ENCODE data around the gene COQ10A. TPM values are rescaled to one million over a fixed set of nuclear protein-coding genes. Genes with fewer than 3 reads are reported as not detected.
A peak's percentile ranks its signal among the peaks of the same experiment; 100 is the strongest.

The COQ10A gene
- polyA plus RNA-seq, 3 donors = 1.7 to 13.5 (median 2.0) TPM

DNA sequence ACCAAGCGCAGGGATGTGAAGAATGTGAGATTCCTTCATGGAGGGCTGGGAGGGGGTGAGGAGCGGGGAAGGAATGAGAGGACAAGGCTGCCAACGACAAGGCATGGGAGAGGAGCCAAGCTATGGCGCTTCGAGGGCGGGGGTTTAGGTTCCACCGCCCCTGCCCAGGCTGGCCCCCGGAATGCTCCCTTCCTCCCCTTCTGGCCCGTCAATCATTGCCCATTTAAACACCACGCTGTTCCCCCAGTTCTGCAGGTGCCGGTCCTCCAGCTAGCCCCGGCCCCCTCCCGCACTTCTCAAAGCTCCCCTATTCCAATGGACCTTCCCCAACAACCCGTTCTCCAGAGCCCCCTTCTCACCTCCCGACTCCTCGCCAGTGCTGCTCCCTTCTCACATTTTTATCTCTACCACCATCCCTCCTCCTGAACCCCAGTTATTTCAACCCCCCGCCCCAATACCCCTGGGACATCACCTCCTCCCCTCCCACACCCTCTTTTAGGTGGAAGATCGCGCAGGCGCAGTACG, 45.4 kb upstream of the COQ10A start:
- no peak for DNase-seq
- Mint-ChIP-seq H3K4me3 (peak overlapping the region; percentile 95 to 98), H3K27ac (peak overlapping the region; percentile 98 to 100 (median 99)), H3K4me1 (peaks cover 46% of the 10 kb centered on the region), H3K9me3 (peaks cover 0 to under 1% (median 0%) of the 10 kb centered on the region in 7 donors), H3K27me3 (ENCODE audit: low read depth in 3 of 3) (no peaks in the 10 kb centered on the region), H3K36me3 (peaks cover 5 to 19% of the 10 kb centered on the region in 2 donors)
- peak overlapping the region; percentile 93 for H3K4me2 ChIP-seq (replicated peaks; ENCODE audit: extremely low read depth, low read length, poor library complexity, severe bottlenecking)
- peaks cover 59% of the 10 kb centered on the region for H3K79me2 ChIP-seq (ENCODE audit: insufficient read depth, low read length)
- WGBS (ENCODE audit: insufficient coverage) = 0% methylated on average over 20 of the region's 21 CpGs
- H3K36me3 ChIP-seq (replicated peaks in 1 of 2; ENCODE audit: control insufficient read depth in 1 of 2, insufficient read depth in 2 of 2, low read length in 2 of 2) = peaks cover 6 to 14% of the 10 kb centered on the region in 2 donors
- H3K9ac ChIP-seq (ENCODE audit: insufficient read depth, low read length, poor library complexity, severe bottlenecking) = peak overlapping the region; percentile 82
- peak overlapping the region; percentile 94 for H3K27ac ChIP-seq (ENCODE audit: low read depth in 1 of 2, low read length in 2 of 2)
- peak overlapping the region; percentile 71 to 96 (median 85) for H3K4me3 ChIP-seq (replicated peaks in 1 of 3; ENCODE audit: low read depth in 2 of 3, low read length in 3 of 3)
- peaks cover 44 to 48% of the 10 kb centered on the region in 2 donors for H3K4me1 ChIP-seq (ENCODE audit: control insufficient read depth in 1 of 2, insufficient read depth in 2 of 2, low read length in 2 of 2)
- H2AFZ ChIP-seq (ENCODE audit: insufficient read depth, low read depth, low read length, poor library complexity, severe bottlenecking) = peak overlapping the region; percentile 92
- H3K9me3 ChIP-seq (replicated peaks in 1 of 2; ENCODE audit: control insufficient read depth in 1 of 2, insufficient read depth in 1 of 2, low read length in 2 of 2) = no peaks in the 10 kb centered on the region
- H3K27me3 ChIP-seq (ENCODE audit: control insufficient read depth in 2 of 2, insufficient read depth in 2 of 2, low read length in 2 of 2) = no peaks in the 10 kb centered on the region
- peaks cover 23% of the 10 kb centered on the region for H4K20me1 ChIP-seq (ENCODE audit: insufficient read depth, low read length)
- TF ChIP-seq, protein P1, sequence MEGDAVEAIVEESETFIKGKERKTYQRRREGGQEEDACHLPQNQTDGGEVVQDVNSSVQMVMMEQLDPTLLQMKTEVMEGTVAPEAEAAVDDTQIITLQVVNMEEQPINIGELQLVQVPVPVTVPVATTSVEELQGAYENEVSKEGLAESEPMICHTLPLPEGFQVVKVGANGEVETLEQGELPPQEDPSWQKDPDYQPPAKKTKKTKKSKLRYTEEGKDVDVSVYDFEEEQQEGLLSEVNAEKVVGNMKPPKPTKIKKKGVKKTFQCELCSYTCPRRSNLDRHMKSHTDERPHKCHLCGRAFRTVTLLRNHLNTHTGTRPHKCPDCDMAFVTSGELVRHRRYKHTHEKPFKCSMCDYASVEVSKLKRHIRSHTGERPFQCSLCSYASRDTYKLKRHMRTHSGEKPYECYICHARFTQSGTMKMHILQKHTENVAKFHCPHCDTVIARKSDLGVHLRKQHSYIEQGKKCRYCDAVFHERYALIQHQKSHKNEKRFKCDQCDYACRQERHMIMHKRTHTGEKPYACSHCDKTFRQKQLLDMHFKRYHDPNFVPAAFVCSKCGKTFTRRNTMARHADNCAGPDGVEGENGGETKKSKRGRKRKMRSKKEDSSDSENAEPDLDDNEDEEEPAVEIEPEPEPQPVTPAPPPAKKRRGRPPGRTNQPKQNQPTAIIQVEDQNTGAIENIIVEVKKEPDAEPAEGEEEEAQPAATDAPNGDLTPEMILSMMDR (IDR thresholded peaks at IDR 0.05) = no peak
- intact Hi-C loops (cut with micrococcal nuclease) = loop anchor here (5.0 kb wide), 2 partner anchors 34 to 94 kb away; partner anchors contain the start of genes ESYT1 (in 1 of the 2) and SMARCC2 (in 1 of the 2)

DNA sequence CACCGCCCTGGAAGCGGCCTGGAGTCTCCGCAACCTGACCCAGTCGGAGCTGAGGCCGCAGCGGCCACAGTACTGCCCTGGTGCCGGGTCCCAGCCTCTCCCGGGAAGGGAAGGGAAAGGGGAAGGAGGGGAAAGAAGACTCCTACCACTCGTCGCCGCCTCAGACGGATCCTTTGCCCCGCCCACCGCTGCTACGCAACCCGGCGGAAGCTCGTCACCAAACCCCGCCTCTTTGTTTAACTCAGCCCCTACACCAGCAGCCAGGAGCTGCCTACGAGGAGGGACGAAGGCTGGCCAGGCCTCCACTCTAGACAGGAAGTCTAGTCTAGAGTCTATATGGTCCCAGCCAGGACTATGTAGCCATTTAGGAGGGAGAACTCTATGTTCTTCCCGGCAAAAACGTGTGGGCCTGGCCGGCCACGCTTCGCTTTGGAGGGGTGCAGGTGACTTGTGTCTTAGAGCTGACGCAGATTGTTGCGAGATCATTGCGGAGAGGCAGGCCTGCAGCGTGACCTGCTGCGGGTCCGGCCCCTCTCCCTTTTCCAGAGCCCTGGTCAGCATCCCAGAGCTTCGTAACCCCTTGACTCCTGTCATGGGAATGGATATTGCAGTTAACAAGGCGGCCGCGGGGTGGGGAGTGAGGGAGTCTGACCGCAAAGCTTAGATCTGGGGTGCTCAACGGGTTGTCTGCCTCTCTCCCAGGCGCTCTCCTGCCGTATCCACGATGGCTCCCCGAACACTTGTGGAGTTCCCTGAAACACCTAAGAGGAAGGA, 44.8 kb upstream of the COQ10A start, which contains the start of gene RNF41:
Gene RNF41, minus strand, starts transcription at position 166 of the 774 bp plus-strand sequence. CDS start 7,875 bp downstream, outside the sequence.
- Histone ChIP-seq H3K9ac (ENCODE audit: insufficient read depth, low read length, poor library complexity, severe bottlenecking) (peak within 1 kb of the TSS; percentile 82), H3K36me3 (replicated peaks in 1 of 2; ENCODE audit: control insufficient read depth in 1 of 2, insufficient read depth in 2 of 2, low read length in 2 of 2) (peaks cover 3 to 8% of the 10 kb centered on the region in 2 donors), H3K27ac (ENCODE audit: low read depth in 1 of 2, low read length in 2 of 2) (peak within 1 kb of the TSS; percentile 94), H3K9me3 (replicated peaks in 1 of 2; ENCODE audit: control insufficient read depth in 1 of 2, insufficient read depth in 1 of 2, low read length in 2 of 2) (no peaks in the 10 kb centered on the region), H2AFZ (ENCODE audit: insufficient read depth, low read depth, low read length, poor library complexity, severe bottlenecking) (peak within 1 kb of the TSS; percentile 92), H3K27me3 (ENCODE audit: control insufficient read depth in 2 of 2, insufficient read depth in 2 of 2, low read length in 2 of 2) (no peaks in the 10 kb centered on the region), H3K79me2 (ENCODE audit: insufficient read depth, low read length) (peaks cover 53% of the 10 kb centered on the region), H3K4me2 (replicated peaks; ENCODE audit: extremely low read depth, low read length, poor library complexity, severe bottlenecking) (peak within 1 kb of the TSS; percentile 93), H4K20me1 (ENCODE audit: insufficient read depth, low read length) (peaks cover 17% of the 10 kb centered on the region), H3K4me1 (ENCODE audit: control insufficient read depth in 1 of 2, insufficient read depth in 2 of 2, low read length in 2 of 2) (peaks cover 44 to 48% of the 10 kb centered on the region in 2 donors), H3K4me3 (replicated peaks in 1 of 3; ENCODE audit: low read depth in 2 of 3, low read length in 3 of 3) (peak within 1 kb of the TSS; percentile 71 to 96 (median 85))
- Mint-ChIP-seq H3K27me3 (ENCODE audit: low read depth in 3 of 3) (no peaks in the 10 kb centered on the region), H3K9me3 (peaks cover 0 to 2% (median 0%) of the 10 kb centered on the region in 7 donors), H3K36me3 (peaks cover 2 to 14% of the 10 kb centered on the region in 2 donors), H3K27ac (peak within 1 kb of the TSS; percentile 98 to 100 (median 99)), H3K4me1 (peaks cover 44% of the 10 kb centered on the region), H3K4me3 (peak within 1 kb of the TSS; percentile 95 to 98)
- WGBS (ENCODE audit: insufficient coverage) = 0% methylated on average over 24 of the region's 42 CpGs
- intact Hi-C loops (cut with micrococcal nuclease) = loop anchor here (2.0 to 5.0 kb wide), 4 partner anchors 35 to 103 kb away; partner anchors contain the start of genes ESYT1 (in 1 of the 2), MYL6 (in 1 of the 2), SMARCC2 (in 1 of the 2) and ZC3H10 (in 1 of the 2)
- DNase-seq = peak; percentile 92 to 95 (median 94)
- TF ChIP-seq, protein P1 (IDR thresholded peaks at IDR 0.05) = no peak
